Vagina (tissue), 2 donors: ENCODE results near the gene PACSIN1. TPM values are rescaled to one million over a fixed set of nuclear protein-coding genes. Genes with fewer than 3 reads are reported as not detected.

Experiments
- DNase-seq, 2 donors: peaks; one replicate each; pipeline ENCODE4 v3.0.0-alpha.2; 2017; ENCODE audit errors: extremely low spot score in 2 of 2
- H3K27ac ChIP-seq: fragments of 200-600 bp; sonication (generic); one replicate; pipeline ENCODE4 v1.5.1; 2019
- H3K27me3 ChIP-seq: fragments of 200-600 bp; sonication (generic); one replicate; pipeline ENCODE4 v1.5.1; 2019
- H3K36me3 ChIP-seq, 2 donors: fragments of 200-600 bp; sonication (generic); one replicate each; pipeline ENCODE4 v1.5.1; 2017 to 2019
- H3K4me1 ChIP-seq: fragments of 200-600 bp; sonication (generic); one replicate; pipeline ENCODE4 v1.5.1; 2019
- H3K4me3 ChIP-seq, 2 donors: fragments of 200-600 bp; sonication (generic); 1 replicate in 1 of 2; 2 replicates in 1 of 2; pipeline ENCODE4 v1.5.1; 2016 to 2019
- H3K9me3 ChIP-seq: fragments of 200-600 bp; sonication (generic); one replicate; pipeline ENCODE4 v1.5.1; 2019
- CTCF ChIP-seq, 3 experiments: fragments of 450-650 bp in 2 of 3; fragments of 200-600 bp in 1 of 3; sonication (generic) in 1 of 3; IDR thresholded peaks; one replicate each; pipeline ENCODE4 v1.5.1; 2017 to 2019; ENCODE audit warnings: antibody characterized with exemption in 3 of 3, mild to moderate bottlenecking in 2 of 3, moderate library complexity in 2 of 3
- POLR2A ChIP-seq, 2 donors: fragments of 450-650 bp; IDR thresholded peaks; one replicate each; pipeline ENCODE4 v1.6.1; 2017; ENCODE audit warnings: antibody characterized with exemption in 2 of 2, mild to moderate bottlenecking in 2 of 2, moderate library complexity in 2 of 2
- POLR2AphosphoS5 ChIP-seq, 2 donors: sonication (generic); formaldehyde crosslinking; IDR thresholded peaks; one replicate each; pipeline ENCODE4 v1.9.0; 2017; ENCODE audit warnings: antibody characterized with exemption in 2 of 2, mild to moderate bottlenecking in 2 of 2, low read depth in 1 of 2; ENCODE audit not compliant: insufficient read depth in 1 of 2
- intact Hi-C: fragments of 100-400 bp; cut with DNase I; formaldehyde crosslinking; loops from one replicate; pipeline ENCODE4 v1.15.1; 2023
- total RNA-seq: library from RNA; depleted of rRNA; stranded (reverse); fragments of >200 nt; gene quantifications from one replicate; pipeline ENCODE4 v1.2.3, GENCODE V29; 2016

PACSIN1 gene
- total RNA-seq, 1 donor from 2014 or later, result 0.74 TPM

- no peak overlapping the region for H3K27ac ChIP-seq
- H3K27me3 ChIP-seq, result no peaks in the 10 kb centered on the region
- H3K36me3 ChIP-seq, result no peaks in the 10 kb centered on the region
- intact Hi-C loops, result no loop called here
- no peaks in the 10 kb centered on the region for H3K9me3 ChIP-seq
- no peak for TF ChIP-seq POLR2A (IDR thresholded peaks at IDR 0.05)
- TF ChIP-seq CTCF (IDR thresholded peaks at IDR 0.05), result no peak
- TF ChIP-seq POLR2AphosphoS5 (IDR thresholded peaks at IDR 0.05; ENCODE audit: insufficient read depth in 1 of 2, low read depth in 1 of 2), result no peak
- H3K4me1 ChIP-seq, result no peaks in the 10 kb centered on the region
- H3K4me3 ChIP-seq, result no peak overlapping the region
- no peak for DNase-seq
Observed at GRCh38 chr6:34578445-34579262, 112.8 kb downstream of the PACSIN1 start.

- intact Hi-C loops, result no loop called here
- Histone ChIP-seq H3K27ac (no peak overlapping the region), H3K4me1 (no peaks in the 10 kb centered on the region), H3K9me3 (no peaks in the 10 kb centered on the region), H3K27me3 (no peaks in the 10 kb centered on the region), H3K4me3 (no peak overlapping the region), H3K36me3 (no peaks in the 10 kb centered on the region)
- no peak for TF ChIP-seq POLR2A (IDR thresholded peaks at IDR 0.05)
- no peak for TF ChIP-seq CTCF (IDR thresholded peaks at IDR 0.05)
- TF ChIP-seq POLR2AphosphoS5 (IDR thresholded peaks at IDR 0.05; ENCODE audit: insufficient read depth in 1 of 2, low read depth in 1 of 2), result no peak
- no peak for DNase-seq
Observed at GRCh38 chr6:34580707-34581560, 115.1 kb downstream of the PACSIN1 start.

DNA sequence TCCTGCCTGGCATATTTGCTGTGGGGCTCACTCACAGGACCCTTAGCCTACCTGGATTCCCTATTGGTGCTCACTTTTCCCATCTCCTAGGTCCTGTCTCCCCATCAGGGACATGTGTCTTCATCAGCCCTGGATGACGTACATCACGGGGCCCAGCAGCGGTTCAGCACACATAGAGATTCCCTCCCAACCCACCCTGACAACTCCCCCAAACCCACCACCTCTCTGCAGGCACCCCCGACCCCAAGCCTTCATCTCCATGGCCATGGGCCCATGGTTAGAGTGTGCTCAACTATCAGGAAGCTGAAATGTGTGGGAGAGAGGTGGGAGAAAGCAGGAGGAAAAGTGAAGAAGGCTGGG is 115.7 kb downstream of the PACSIN1 start:
- Histone ChIP-seq H3K9me3 (no peaks in the 10 kb centered on the region), H3K4me1 (no peaks in the 10 kb centered on the region), H3K27me3 (no peaks in the 10 kb centered on the region), H3K4me3 (no peak overlapping the region), H3K36me3 (no peaks in the 10 kb centered on the region), H3K27ac (no peak overlapping the region)
- no peak for TF ChIP-seq CTCF (IDR thresholded peaks at IDR 0.05)
- no peak for TF ChIP-seq POLR2A (IDR thresholded peaks at IDR 0.05)
- no peak for TF ChIP-seq POLR2AphosphoS5 (IDR thresholded peaks at IDR 0.05; ENCODE audit: insufficient read depth in 1 of 2, low read depth in 1 of 2)
- DNase-seq, result no peak
- intact Hi-C loops, result no loop called here

DNA sequence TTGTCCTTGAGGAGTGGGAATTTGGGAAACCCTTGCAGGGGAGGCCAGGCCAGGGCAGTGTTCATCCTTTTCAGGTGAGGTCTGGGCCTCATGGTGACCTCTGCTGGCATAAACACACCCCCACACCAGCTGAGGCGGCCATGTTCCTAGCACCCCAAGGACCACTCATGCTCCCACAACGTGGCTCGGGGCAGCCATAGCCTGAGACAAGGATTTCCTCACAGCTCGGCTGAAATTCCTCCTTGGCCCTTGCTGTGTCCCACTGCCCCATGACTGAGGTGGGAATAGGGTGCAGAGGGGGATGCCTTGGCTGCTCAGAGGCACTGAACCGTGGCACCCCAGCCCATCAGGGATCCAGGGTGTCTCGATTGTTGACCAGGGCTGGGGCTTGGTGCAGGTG is 117.6 kb downstream of the PACSIN1 start:
- Histone ChIP-seq H3K27me3 (no peaks in the 10 kb centered on the region), H3K4me3 (no peak overlapping the region), H3K36me3 (peaks cover 0 to 4% of the 10 kb centered on the region in 2 donors), H3K4me1 (no peaks in the 10 kb centered on the region), H3K27ac (no peak overlapping the region), H3K9me3 (no peaks in the 10 kb centered on the region)
- intact Hi-C loops, result no loop called here
- TF ChIP-seq POLR2A (IDR thresholded peaks at IDR 0.05), result no peak
- no peak for TF ChIP-seq CTCF (IDR thresholded peaks at IDR 0.05)
- no peak for TF ChIP-seq POLR2AphosphoS5 (IDR thresholded peaks at IDR 0.05; ENCODE audit: insufficient read depth in 1 of 2, low read depth in 1 of 2)
- DNase-seq, result no peak
